ENCODE results near the gene PGA5. TPM values are rescaled to one million over a fixed set of nuclear protein-coding genes. Genes with fewer than 3 reads are reported as not detected.

Gene PGA5
- not detected for total RNA-seq

GRCh38 chr11:61240875-61241274 lies at the start of gene PGA5:
Gene PGA5 (plus strand): TSS chr11:61241175. CDS start chr11:61241227, 52 bp downstream.

GRCh38 chr11:61202950-61203746 lies 37.8 kb upstream of the PGA5 start, which contains the start of gene PGA3:
Gene PGA3 (plus strand): TSS chr11:61203515. CDS start chr11:61203565, 50 bp downstream.

GRCh38 chr11:61222047-61222446 lies 18.9 kb upstream of the PGA5 start, which contains the start of gene PGA4:
Gene PGA4 (plus strand): TSS chr11:61222347. CDS start chr11:61222401, 54 bp downstream.

GRCh38 chr11:61294717-61295595 lies 54.0 kb downstream of the PGA5 start, which contains the start of gene VWCE:
Gene VWCE (minus strand): TSS chr11:61295316. CDS start chr11:61295037, 279 bp downstream.

Other genes with a start within 250 kb of the PGA5 start
- not detected for gene CD5, start 138.7 kb upstream of the PGA5 start, total RNA-seq
- gene VPS37C, start 79.7 kb upstream of the PGA5 start, total RNA-seq = 12.2 TPM
- gene PGA3, start 37.7 kb upstream of the PGA5 start, total RNA-seq = not detected
- not detected for gene PGA4, start 18.8 kb upstream of the PGA5 start, total RNA-seq
- 7.2 TPM for gene VWCE, start 54.1 kb downstream of the PGA5 start, total RNA-seq
- 201 TPM for gene DDB1, start 91.9 kb downstream of the PGA5 start, total RNA-seq
- gene TKFC, start 92.1 kb downstream of the PGA5 start, total RNA-seq = 14.4 TPM
- gene CYB561A3, start 120.7 kb downstream of the PGA5 start, total RNA-seq = 12.5 TPM
- gene TMEM138, start 121.2 kb downstream of the PGA5 start, total RNA-seq = 43.2 TPM
- gene TMEM216, start 151.4 kb downstream of the PGA5 start, total RNA-seq = 9.4 TPM
- gene CPSF7, start 188.8 kb downstream of the PGA5 start, total RNA-seq = 50.4 TPM
- 52.3 TPM for gene SDHAF2, start 188.9 kb downstream of the PGA5 start, total RNA-seq

All from parietal lobe (tissue), 1 donor.